SK-N-SH (cell line): ENCODE data around the gene OR52E5. TPM values are rescaled to one million over a fixed set of nuclear protein-coding genes. Genes with fewer than 3 reads are reported as not detected.

ENCODE experiments used
- CTCF ChIA-PET: fragments of 300-600, 350-600 bp; formaldehyde crosslinking; extraction: SDS; loops from one replicate; lab custom pipeline; 2021; lab: Yijun Ruan, JAX
- POLR2A ChIA-PET: fragments of 350-600 bp; sonication (Branson Sonifier 250); formaldehyde crosslinking; extraction: SDS; loops from one replicate; lab custom pipeline; 2020; ENCODE audit warnings: antibody characterized with exemption, inconsistent platforms; lab: Yijun Ruan, JAX
- DNase-seq: peaks from one replicate; pipeline ENCODE4 v3.0.0; 2012
- H2AFZ ChIP-seq: fragments of 200-600 bp; sonication (generic); 2 replicates; pipeline ENCODE4 v1.8.1; 2016; ENCODE audit warnings: antibody characterized with exemption, mild to moderate bottlenecking, low read depth
- H3F3A ChIP-seq: fragments of 200-600 bp; sonication (generic); replicated peaks from 2 replicates; pipeline ENCODE3; 2016; ENCODE audit warnings: antibody characterized with exemption, mild to moderate bottlenecking; ENCODE audit not compliant: insufficient read depth
- H3K27ac ChIP-seq, 2 experiments: fragments of 200-500 bp in 1 of 2; fragments of 200-600 bp in 1 of 2; sonication (Bioruptor generic) in 1 of 2; sonication (generic), shearing (Covaris generic) in 1 of 2; 2 replicates each; pipeline versions ENCODE4 v1.5.1 to v1.6.1; 2014 to 2016; ENCODE audit warnings: low read depth in 2 of 2, inconsistent platforms in 1 of 2, low read length in 1 of 2, mild to moderate bottlenecking in 1 of 2, mixed read lengths in 1 of 2
- H3K27me3 ChIP-seq: fragments of 200-600 bp; sonication (generic), shearing (Covaris generic); 2 replicates; pipeline ENCODE4 v1.6.1; 2016; ENCODE audit warnings: mixed run types; ENCODE audit not compliant: insufficient read depth
- H3K36me3 ChIP-seq, 2 experiments: fragments of 200-500 bp in 1 of 2; fragments of 200-600 bp in 1 of 2; sonication (Bioruptor generic) in 1 of 2; sonication (generic) in 1 of 2; replicated peaks in 1 of 2; 2 replicates each; pipeline versions ENCODE3 to v1.5.1; 2014 to 2016; ENCODE audit warnings: low read length in 1 of 2, mild to moderate bottlenecking in 1 of 2; ENCODE audit not compliant: insufficient read depth in 2 of 2, control insufficient read depth in 1 of 2
- H3K4me1 ChIP-seq, 2 experiments: fragments of 200-500 bp in 1 of 2; fragments of 200-600 bp in 1 of 2; sonication (Bioruptor generic) in 1 of 2; sonication (generic), shearing (Covaris generic) in 1 of 2; 2 replicates each; pipeline versions ENCODE4 v1.5.1 to v1.6.1; 2014 to 2016; ENCODE audit warnings: low read depth in 1 of 2, low read length in 1 of 2, mixed run types in 1 of 2; ENCODE audit not compliant: insufficient read depth in 2 of 2, control insufficient read depth in 1 of 2
- H3K4me2 ChIP-seq: fragments of 200-600 bp; sonication (generic), shearing (Covaris generic); 2 replicates; pipeline ENCODE4 v1.6.1; 2017; ENCODE audit warnings: mixed run types
- H3K4me3 ChIP-seq, 2 experiments: fragments of 200-500 bp in 1 of 2; fragments of 200-600 bp in 1 of 2; sonication (Bioruptor generic) in 1 of 2; sonication (generic), shearing (Covaris generic) in 1 of 2; 2 replicates each; pipeline versions ENCODE4 v1.5.1 to v1.8.1; 2014 to 2016; ENCODE audit warnings: low read depth in 2 of 2, inconsistent platforms in 1 of 2, low read length in 1 of 2, mild to moderate bottlenecking in 1 of 2, mixed read lengths in 1 of 2, moderate library complexity in 1 of 2
- H3K79me2 ChIP-seq: fragments of 200-600 bp; sonication (generic); 2 replicates; pipeline ENCODE4 v1.8.1; 2017; ENCODE audit warnings: mild to moderate bottlenecking; ENCODE audit not compliant: insufficient read depth
- H3K9ac ChIP-seq: fragments of 200-600 bp; sonication (generic); 2 replicates; pipeline ENCODE4 v1.6.1; 2017; ENCODE audit warnings: mixed run types
- H3K9me2 ChIP-seq: fragments of 200-600 bp; sonication (generic); 2 replicates; pipeline ENCODE4 v1.6.1; 2017; ENCODE audit warnings: mixed run types
- H3K9me3 ChIP-seq: fragments of 200-600 bp; sonication (generic); 2 replicates; pipeline ENCODE4 v1.6.1; 2017; ENCODE audit warnings: mixed run types, mild to moderate bottlenecking, moderate library complexity
- H4K20me1 ChIP-seq: fragments of 200-600 bp; sonication (generic); 2 replicates; pipeline ENCODE4 v1.6.1; 2017; ENCODE audit warnings: mild to moderate bottlenecking, mixed run types; ENCODE audit not compliant: insufficient read depth
- CHD2 ChIP-seq: fragments of 150-350 bp; IDR thresholded peaks from 2 replicates; pipeline ENCODE4 v1.6.1; 2018; ENCODE audit warnings: low read length; ENCODE audit not compliant: partially characterized antibody
- EZH2phosphoT487 ChIP-seq: fragments of 200-600 bp; sonication (generic); IDR thresholded peaks from 2 replicates; pipeline ENCODE4 v1.6.1; 2017; ENCODE audit warnings: low read depth, mixed run types, mild to moderate bottlenecking, antibody characterized with exemption, moderate library complexity, borderline replicate concordance
- FOXJ3 ChIP-seq: sonication (generic); formaldehyde crosslinking; IDR thresholded peaks from 2 replicates; pipeline ENCODE4 v1.5.1; 2020; ENCODE audit warnings: mild to moderate bottlenecking, missing genetic modification reagents
- FOXM1 ChIP-seq: IDR thresholded peaks from 2 replicates; pipeline ENCODE4 v1.4.0; 2012; ENCODE audit warnings: low read depth, mild to moderate bottlenecking
- GATA2 ChIP-seq: sonication (generic); formaldehyde crosslinking; IDR thresholded peaks from 2 replicates; pipeline ENCODE4 v1.5.0; 2020; ENCODE audit warnings: mild to moderate bottlenecking, missing genetic modification reagents
- MEF2A ChIP-seq: IDR thresholded peaks from 2 replicates; pipeline ENCODE4 v1.4.0; 2012; ENCODE audit warnings: low read depth, borderline replicate concordance
- MXI1 ChIP-seq: IDR thresholded peaks from 2 replicates; pipeline ENCODE4 v1.6.1; 2012; ENCODE audit warnings: mild to moderate bottlenecking, low read depth, low read length, improper control_type of control experiment
- NFIC ChIP-seq: IDR thresholded peaks from 2 replicates; pipeline ENCODE4 v1.4.0; 2012; ENCODE audit warnings: borderline replicate concordance
- WGBS: methylation state at CpG from one replicate; pipeline ENCODE4 v1.1.6; 2017; ENCODE audit warnings: low lambda C conversion rate; 5-methylcytosine and 5-hydroxymethylcytosine counted together
- polyA plus RNA-seq, 3 experiments: library from polyadenylated mRNA; depleted of rRNA; stranded (reverse); fragments of >200 nt; gene quantifications; 2 replicates each; pipeline ENCODE4 v1.2.3, GENCODE V29; 2012
- TF ChIP-seq, protein P1 (sequence below): fragments of 150-350 bp; IDR thresholded peaks from 2 replicates; pipeline ENCODE4 v1.6.1; 2017; ENCODE audit warnings: antibody characterized with exemption, low read length, low read depth, borderline replicate concordance
- TF ChIP-seq, protein P2 (sequence below): IDR thresholded peaks from 2 replicates; pipeline ENCODE4 v1.4.0; 2012; ENCODE audit warnings: low read depth
- TF ChIP-seq, protein P3 (sequence below): fragments of 200-600 bp; sonication (generic); IDR thresholded peaks from 2 replicates; pipeline ENCODE4 v1.6.1; 2017; ENCODE audit warnings: antibody characterized with exemption, mild to moderate bottlenecking, moderate library complexity
- TF ChIP-seq, protein P4 (sequence below): fragments of 150-350 bp; IDR thresholded peaks from 2 replicates; pipeline ENCODE4 v1.6.1; 2016; ENCODE audit warnings: mild to moderate bottlenecking, low read depth, low read length
- TF ChIP-seq, protein P5 (sequence below): IDR thresholded peaks from 2 replicates; pipeline ENCODE4 v1.4.0; 2012; ENCODE audit warnings: low read depth, borderline replicate concordance

OR52E5 gene
- polyA plus RNA-seq, 1 of the 3 experiments (the other 2 are of a cell fraction) = not detected

DNA sequence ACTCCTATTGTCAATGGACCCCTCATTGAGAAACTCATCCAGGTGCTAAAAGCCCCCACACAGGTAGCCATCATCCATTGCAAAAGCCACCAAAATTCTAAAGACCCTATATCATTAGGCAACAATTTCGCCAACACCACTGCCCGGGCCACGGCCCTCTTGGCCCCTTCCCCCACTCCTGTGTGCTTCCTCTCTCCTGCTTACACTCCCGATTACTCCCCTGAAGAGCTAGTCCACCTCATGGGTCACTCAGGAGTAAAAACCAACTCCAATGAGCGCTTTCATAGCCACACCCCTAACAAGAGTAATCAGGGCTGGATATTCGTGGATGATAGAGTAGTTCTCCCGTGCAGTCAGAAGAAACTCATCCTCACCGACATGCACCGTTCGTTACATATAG, 40.1 kb downstream of the OR52E5 start:
- ChIA-PET POLR2A (interaction anchor here (0.8 kb wide), 1 partner anchor 9 kb away, joined by 3 read pairs; the partner anchor contains the start of gene OR56A3), CTCF (no interaction called here)
- no peaks in the 10 kb centered on the region for H3K4me1 ChIP-seq
- peaks cover 41% of the 10 kb centered on the region for H3K27me3 ChIP-seq
- no peaks in the 10 kb centered on the region for H3K9me3 ChIP-seq
- no peaks in the 10 kb centered on the region for H3K36me3 ChIP-seq
- no peaks in the 10 kb centered on the region for H3F3A ChIP-seq
- no peak overlapping the region for H3K27ac ChIP-seq
- no peaks in the 10 kb centered on the region for H4K20me1 ChIP-seq
- H3K9ac ChIP-seq = no peak overlapping the region
- DNase-seq = no peak
- no peaks in the 10 kb centered on the region for H3K9me2 ChIP-seq
- H3K79me2 ChIP-seq = no peaks in the 10 kb centered on the region
- TF ChIP-seq FOXM1 = no peak
- TF ChIP-seq, protein P1, sequence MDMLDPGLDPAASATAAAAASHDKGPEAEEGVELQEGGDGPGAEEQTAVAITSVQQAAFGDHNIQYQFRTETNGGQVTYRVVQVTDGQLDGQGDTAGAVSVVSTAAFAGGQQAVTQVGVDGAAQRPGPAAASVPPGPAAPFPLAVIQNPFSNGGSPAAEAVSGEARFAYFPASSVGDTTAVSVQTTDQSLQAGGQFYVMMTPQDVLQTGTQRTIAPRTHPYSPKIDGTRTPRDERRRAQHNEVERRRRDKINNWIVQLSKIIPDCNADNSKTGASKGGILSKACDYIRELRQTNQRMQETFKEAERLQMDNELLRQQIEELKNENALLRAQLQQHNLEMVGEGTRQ = no peak
- TF ChIP-seq, protein P2, sequence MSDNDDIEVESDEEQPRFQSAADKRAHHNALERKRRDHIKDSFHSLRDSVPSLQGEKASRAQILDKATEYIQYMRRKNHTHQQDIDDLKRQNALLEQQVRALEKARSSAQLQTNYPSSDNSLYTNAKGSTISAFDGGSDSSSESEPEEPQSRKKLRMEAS = no peak
- no peak for TF ChIP-seq FOXJ3 (CRISPR knock-in tag)
- no peak for TF ChIP-seq MEF2A
- no peak for TF ChIP-seq MXI1
- no peak for TF ChIP-seq CHD2
- TF ChIP-seq, protein P3, sequence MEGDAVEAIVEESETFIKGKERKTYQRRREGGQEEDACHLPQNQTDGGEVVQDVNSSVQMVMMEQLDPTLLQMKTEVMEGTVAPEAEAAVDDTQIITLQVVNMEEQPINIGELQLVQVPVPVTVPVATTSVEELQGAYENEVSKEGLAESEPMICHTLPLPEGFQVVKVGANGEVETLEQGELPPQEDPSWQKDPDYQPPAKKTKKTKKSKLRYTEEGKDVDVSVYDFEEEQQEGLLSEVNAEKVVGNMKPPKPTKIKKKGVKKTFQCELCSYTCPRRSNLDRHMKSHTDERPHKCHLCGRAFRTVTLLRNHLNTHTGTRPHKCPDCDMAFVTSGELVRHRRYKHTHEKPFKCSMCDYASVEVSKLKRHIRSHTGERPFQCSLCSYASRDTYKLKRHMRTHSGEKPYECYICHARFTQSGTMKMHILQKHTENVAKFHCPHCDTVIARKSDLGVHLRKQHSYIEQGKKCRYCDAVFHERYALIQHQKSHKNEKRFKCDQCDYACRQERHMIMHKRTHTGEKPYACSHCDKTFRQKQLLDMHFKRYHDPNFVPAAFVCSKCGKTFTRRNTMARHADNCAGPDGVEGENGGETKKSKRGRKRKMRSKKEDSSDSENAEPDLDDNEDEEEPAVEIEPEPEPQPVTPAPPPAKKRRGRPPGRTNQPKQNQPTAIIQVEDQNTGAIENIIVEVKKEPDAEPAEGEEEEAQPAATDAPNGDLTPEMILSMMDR = no peak
- TF ChIP-seq, protein P4, sequence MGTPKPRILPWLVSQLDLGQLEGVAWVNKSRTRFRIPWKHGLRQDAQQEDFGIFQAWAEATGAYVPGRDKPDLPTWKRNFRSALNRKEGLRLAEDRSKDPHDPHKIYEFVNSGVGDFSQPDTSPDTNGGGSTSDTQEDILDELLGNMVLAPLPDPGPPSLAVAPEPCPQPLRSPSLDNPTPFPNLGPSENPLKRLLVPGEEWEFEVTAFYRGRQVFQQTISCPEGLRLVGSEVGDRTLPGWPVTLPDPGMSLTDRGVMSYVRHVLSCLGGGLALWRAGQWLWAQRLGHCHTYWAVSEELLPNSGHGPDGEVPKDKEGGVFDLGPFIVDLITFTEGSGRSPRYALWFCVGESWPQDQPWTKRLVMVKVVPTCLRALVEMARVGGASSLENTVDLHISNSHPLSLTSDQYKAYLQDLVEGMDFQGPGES = no peak
- TF ChIP-seq GATA2 = no peak
- TF ChIP-seq NFIC = no peak
- TF ChIP-seq, protein P5, sequence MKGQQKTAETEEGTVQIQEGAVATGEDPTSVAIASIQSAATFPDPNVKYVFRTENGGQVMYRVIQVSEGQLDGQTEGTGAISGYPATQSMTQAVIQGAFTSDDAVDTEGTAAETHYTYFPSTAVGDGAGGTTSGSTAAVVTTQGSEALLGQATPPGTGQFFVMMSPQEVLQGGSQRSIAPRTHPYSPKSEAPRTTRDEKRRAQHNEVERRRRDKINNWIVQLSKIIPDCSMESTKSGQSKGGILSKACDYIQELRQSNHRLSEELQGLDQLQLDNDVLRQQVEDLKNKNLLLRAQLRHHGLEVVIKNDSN = no peak
- no peak for TF ChIP-seq EZH2phosphoT487
- 10% methylated on average over 8 of the region's 10 CpGs for WGBS
- no peak overlapping the region for H2AFZ ChIP-seq
- H3K4me3 ChIP-seq = no peak overlapping the region
- no peak overlapping the region for H3K4me2 ChIP-seq
